Pancreas (tissue), 10 donors: Measurements from ENCODE around the gene PHF12. TPM values are rescaled to one million over a fixed set of nuclear protein-coding genes. Genes with fewer than 3 reads are reported as not detected.

Experiments
- ATAC-seq, 4 donors: fragments of 200-7000 bp; cut with Tn5 transposase; one replicate each; pipeline versions ENCODE4 v1.8.0 to v1.9.1; 2020; ENCODE audit warnings: mild to moderate bottlenecking in 4 of 4, moderate library complexity in 4 of 4
- DNase-seq, 6 donors: peaks; one replicate each; pipeline ENCODE4 v3.0.0-alpha.2; 2020
- FAIRE-seq: peaks from 2 replicates; lab custom pipeline; 2012; peaks lifted over from hg19 to GRCh38; lab: Jason Lieb, UNC
- H3K27ac ChIP-seq, 4 donors: fragments of 200-600 bp; sonication (generic); 1 replicate in 3 of 4; 2 replicates in 1 of 4; pipeline versions ENCODE4 v1.5.0 to v1.8.0; 2020
- H3K27me3 ChIP-seq, 4 donors: fragments of 200-600 bp; one replicate each; pipeline ENCODE4 v1.8.0; 2021
- H3K36me3 ChIP-seq, 3 donors: fragments of 200-600 bp; sonication (generic) in 1 of 3; one replicate each; pipeline versions ENCODE4 v1.5.0 to v1.8.0; 2020 to 2021
- H3K4me1 ChIP-seq, 3 donors: fragments of 200-600 bp; one replicate each; pipeline ENCODE4 v1.8.0; 2021
- H3K4me3 ChIP-seq, 4 donors: fragments of 200-600 bp; sonication (generic) in 2 of 4; one replicate each; pipeline versions ENCODE4 v1.5.0 to v1.8.0; 2020 to 2021
- H3K9me3 ChIP-seq, 4 donors: fragments of 200-600 bp; one replicate each; pipeline ENCODE4 v1.8.0; 2021
- WGBS, 2 donors: extraction: QIAGEN DNeasy Blood & Tissue Kit; methylation state at CpG; one replicate each; pipeline ENCODE4 v1.1.7; 2013; 5-methylcytosine and 5-hydroxymethylcytosine counted together
- intact Hi-C, 3 donors: fragments of 100-400 bp; cut with DNase I; formaldehyde crosslinking; loops; one replicate each; pipeline versions ENCODE4 v1.11.1 to v1.14.2; 2022
- polyA plus RNA-seq, 2 donors: library from polyadenylated mRNA; stranded (reverse); fragments of 200-250 nt; gene quantifications; one replicate each; pipeline ENCODE4 v1.2.3, GENCODE V29; 2013
- total RNA-seq, 6 donors: library from RNA; stranded (reverse); fragmentation: NEBNext Ultra II Directional in 4 of 6; extraction: Animal tissue kit (Norgen Biotek cat#: 25700) in 4 of 6; gene quantifications; one replicate each; pipeline versions ENCODE4 v1.2.1 to v1.2.4, GENCODE V29; 2021 to 2023
- TF ChIP-seq, protein P1 (sequence below), 4 donors: fragments of 200-600 bp; sonication (generic) in 3 of 4; IDR thresholded peaks; one replicate each; pipeline versions ENCODE4 v1.5.0 to v1.8.0; 2021; ENCODE audit warnings: antibody characterized with exemption in 4 of 4
- donor health status: healthy with polysubstance abuse.
- donor health status: DM: no; HTN: no; CAD: no; lungs with moderate emphysema.
- donor health status: DM: no; HTN: no; CAD: no.
- donor health status: control.
- donor health status: control.
- donor health status: Bipolar disorder and iron deficiency.
- donor health status: DM: yes; HTN: yes; CAD: no.
- donor health status: DM: no; HTN: no; CAD: no.
- donor health status: DM: no; HTN: no; CAD: no.
- donor health status: DM: yes; HTN: yes; CAD: no.

PHF12 gene
- 10 to 100 TPM; 19.9 to 31.6 (median 25.6) TPM for total RNA-seq
- polyA plus RNA-seq: 10 to 100 TPM; 23.5 to 25.7 TPM

- peak within 1 kb of the TSS; percentile 84 to 98 (median 96) for H3K27ac ChIP-seq
- DNase-seq (peak; percentile 98 to 100 (median 100)), ATAC-seq (peak; percentile 76 to 86 (median 80)), FAIRE-seq (peak; percentile 51)
- peak within 1 kb of the TSS; percentile 67 to 94 (median 84) for H3K4me3 ChIP-seq
- WGBS, 2 donors: 0% methylated on average over 51 of the region's 51 CpGs
- H3K36me3 ChIP-seq: no peaks in the 10 kb centered on the region
- intact Hi-C loops: no loop called here
- TF ChIP-seq, protein P1, sequence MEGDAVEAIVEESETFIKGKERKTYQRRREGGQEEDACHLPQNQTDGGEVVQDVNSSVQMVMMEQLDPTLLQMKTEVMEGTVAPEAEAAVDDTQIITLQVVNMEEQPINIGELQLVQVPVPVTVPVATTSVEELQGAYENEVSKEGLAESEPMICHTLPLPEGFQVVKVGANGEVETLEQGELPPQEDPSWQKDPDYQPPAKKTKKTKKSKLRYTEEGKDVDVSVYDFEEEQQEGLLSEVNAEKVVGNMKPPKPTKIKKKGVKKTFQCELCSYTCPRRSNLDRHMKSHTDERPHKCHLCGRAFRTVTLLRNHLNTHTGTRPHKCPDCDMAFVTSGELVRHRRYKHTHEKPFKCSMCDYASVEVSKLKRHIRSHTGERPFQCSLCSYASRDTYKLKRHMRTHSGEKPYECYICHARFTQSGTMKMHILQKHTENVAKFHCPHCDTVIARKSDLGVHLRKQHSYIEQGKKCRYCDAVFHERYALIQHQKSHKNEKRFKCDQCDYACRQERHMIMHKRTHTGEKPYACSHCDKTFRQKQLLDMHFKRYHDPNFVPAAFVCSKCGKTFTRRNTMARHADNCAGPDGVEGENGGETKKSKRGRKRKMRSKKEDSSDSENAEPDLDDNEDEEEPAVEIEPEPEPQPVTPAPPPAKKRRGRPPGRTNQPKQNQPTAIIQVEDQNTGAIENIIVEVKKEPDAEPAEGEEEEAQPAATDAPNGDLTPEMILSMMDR (IDR thresholded peaks at IDR 0.05): no peak
- no peaks in the 10 kb centered on the region for H3K9me3 ChIP-seq
- H3K27me3 ChIP-seq: no peaks in the 10 kb centered on the region
- peaks cover 7 to 24% (median 20%) of the 10 kb centered on the region in 3 donors for H3K4me1 ChIP-seq
These were observed at the start of gene PHF12 for GRCh38 chr17:28951428-28951990. Gene PHF12, minus strand, starts transcription at chr17:28951518. Its CDS starts 558 bp downstream, at chr17:28950960.

DNA sequence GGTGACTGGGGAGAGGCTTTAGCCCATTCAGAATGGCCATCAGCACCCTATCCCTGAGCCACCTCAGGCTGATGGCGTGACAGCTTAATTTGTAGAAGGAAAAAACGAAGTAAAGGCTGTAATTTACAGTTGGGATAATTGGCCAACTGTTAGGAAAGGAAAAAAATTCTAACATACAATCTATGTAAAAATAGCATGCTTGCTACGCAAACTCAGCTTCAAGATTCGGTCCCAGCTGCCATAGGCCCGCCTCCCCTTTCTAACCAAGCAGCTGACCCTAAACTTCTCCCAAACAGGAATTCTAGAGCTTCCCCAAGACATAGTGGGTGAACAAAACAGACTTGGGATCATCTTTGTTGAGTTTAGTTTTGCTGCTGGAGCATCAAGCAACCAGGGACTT is 49.7 kb upstream of the PHF12 start:
- Histone ChIP-seq H3K9me3 (no peaks in the 10 kb centered on the region), H3K4me1 (peaks cover 0 to under 1% (median 0%) of the 10 kb centered on the region in 3 donors), H3K4me3 (no peak overlapping the region), H3K36me3 (no peaks in the 10 kb centered on the region), H3K27me3 (peaks cover 0 to 3% (median 1%) of the 10 kb centered on the region in 4 donors), H3K27ac (no peak overlapping the region)
- no peak for FAIRE-seq
- ATAC-seq: no peak
- intact Hi-C loops: no loop called here
- 81 to 85% methylated on average over 5 of the region's 5 CpGs for WGBS, 2 donors
- TF ChIP-seq, protein P1 (IDR thresholded peaks at IDR 0.05): no peak
- DNase-seq: no peak

DNA sequence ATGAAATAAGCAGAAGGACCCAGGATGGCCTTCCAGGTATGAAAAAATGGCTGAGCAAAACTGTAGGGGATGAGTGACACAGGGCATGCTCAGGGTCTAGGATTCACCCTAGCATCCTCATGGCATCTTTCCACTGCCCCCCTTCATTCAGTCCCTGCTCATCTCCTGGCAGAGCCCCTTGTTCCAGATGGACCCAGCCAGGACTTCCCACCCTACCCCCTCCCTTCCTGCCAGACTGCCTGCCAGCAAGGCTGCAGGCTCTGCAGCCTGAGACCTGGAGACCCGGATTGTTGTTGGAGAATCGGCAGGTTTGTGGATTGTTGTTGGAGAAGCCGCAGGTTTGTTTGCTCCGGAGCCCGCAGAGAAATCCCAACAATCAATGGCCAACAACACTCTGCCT is 47.9 kb upstream of the PHF12 start:
- 32 to 41% methylated on average over 5 of the region's 5 CpGs for WGBS, 2 donors
- Histone ChIP-seq H3K27ac (no peak overlapping the region), H3K4me1 (no peaks in the 10 kb centered on the region), H3K4me3 (no peak overlapping the region), H3K27me3 (no peaks in the 10 kb centered on the region), H3K36me3 (no peaks in the 10 kb centered on the region), H3K9me3 (no peaks in the 10 kb centered on the region)
- ATAC-seq: no peak
- DNase-seq: no peak
- intact Hi-C loops: no loop called here
- FAIRE-seq: no peak
- TF ChIP-seq, protein P1 (IDR thresholded peaks at IDR 0.05): no peak

GRCh38 chr17:28997806-28998205 is 46.5 kb upstream of the PHF12 start:
- no peak for FAIRE-seq
- intact Hi-C loops: no loop called here
- 92 to 95% methylated on average over 1 of the region's 1 CpG for WGBS, 2 donors
- no peak overlapping the region for H3K4me3 ChIP-seq
- TF ChIP-seq, protein P1 (IDR thresholded peaks at IDR 0.05): no peak
- no peak for ATAC-seq
- H3K9me3 ChIP-seq: no peaks in the 10 kb centered on the region
- H3K27ac ChIP-seq: no peak overlapping the region
- H3K27me3 ChIP-seq: no peaks in the 10 kb centered on the region
- no peak for DNase-seq
- H3K4me1 ChIP-seq: no peaks in the 10 kb centered on the region
- H3K36me3 ChIP-seq: no peaks in the 10 kb centered on the region

DNA sequence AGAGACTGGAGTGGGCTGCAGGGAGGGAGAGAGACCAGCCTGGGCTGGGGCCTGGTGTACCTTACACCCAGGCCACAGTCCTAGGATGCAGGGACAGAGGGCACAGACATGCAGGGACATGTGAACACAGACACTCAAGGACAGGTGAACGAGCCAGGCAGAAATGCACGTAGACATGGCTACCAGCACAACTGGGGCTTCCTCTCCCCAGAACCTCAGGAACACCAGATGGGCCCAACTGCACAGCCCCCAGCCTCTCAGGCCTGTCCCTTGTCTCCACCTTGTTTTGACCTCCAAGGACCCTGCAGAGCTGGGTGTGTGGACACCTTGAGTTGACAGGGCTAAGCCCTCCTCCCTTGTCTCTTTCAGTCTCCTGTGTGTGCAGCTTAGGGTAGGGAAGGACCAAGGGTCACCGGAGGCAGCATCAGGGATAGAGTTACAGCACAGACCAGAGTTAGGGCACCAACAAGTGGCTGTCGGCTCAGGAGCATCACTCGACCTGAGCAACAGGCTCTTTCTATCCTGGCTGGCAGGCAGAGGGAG is 45.3 kb upstream of the PHF12 start:
- ATAC-seq (no peak), DNase-seq (no peak), FAIRE-seq (no peak)
- H3K4me3 ChIP-seq: no peak overlapping the region
- TF ChIP-seq, protein P1 (IDR thresholded peaks at IDR 0.05): no peak
- H3K27ac ChIP-seq: no peak overlapping the region
- H3K4me1 ChIP-seq: no peaks in the 10 kb centered on the region
- intact Hi-C loops: no loop called here
- WGBS, 2 donors: 59 to 71% methylated on average over 5 of the region's 5 CpGs
- H3K9me3 ChIP-seq: no peaks in the 10 kb centered on the region
- no peaks in the 10 kb centered on the region for H3K27me3 ChIP-seq
- H3K36me3 ChIP-seq: no peaks in the 10 kb centered on the region
